Gastrocnemius medialis (tissue), 4 donors: Measurements from ENCODE around the gene ISG15. TPM values are rescaled to one million over a fixed set of nuclear protein-coding genes. Genes with fewer than 3 reads are reported as not detected.

Source experiments
- ATAC-seq, 2 donors: fragments of 150-250 bp; one replicate each; pipeline ENCODE4 v1.9.1; 2016
- DNase-seq, 2 donors: peaks; one replicate each; pipeline ENCODE4 v3.0.0-alpha.2; 2019
- H3K27ac ChIP-seq, 4 donors: fragments of 200-600 bp; sonication (generic); 1 replicate in 1 of 4; 2 replicates in 3 of 4; pipeline ENCODE4 v1.5.1; 2016 to 2018; ENCODE audit warnings: mild to moderate bottlenecking in 2 of 4, moderate library complexity in 1 of 4
- H3K27me3 ChIP-seq, 3 donors: fragments of 200-600 bp; sonication (generic) in 2 of 3; 1 replicate in 1 of 3; 2 replicates in 2 of 3; pipeline versions ENCODE4 v1.5.1 to v1.6.0; 2016 to 2019; ENCODE audit warnings: mild to moderate bottlenecking in 1 of 3, moderate library complexity in 1 of 3
- H3K36me3 ChIP-seq, 2 donors: fragments of 200-600 bp; sonication (generic) in 1 of 2; one replicate each; pipeline ENCODE4 v1.5.1; 2017 to 2018
- H3K4me1 ChIP-seq, 2 donors: fragments of 200-600 bp; sonication (generic) in 1 of 2; one replicate each; pipeline ENCODE4 v1.5.1; 2016 to 2017; ENCODE audit warnings: mild to moderate bottlenecking in 2 of 2
- H3K4me3 ChIP-seq, 4 donors: fragments of 200-600 bp; sonication (generic) in 3 of 4; 1 replicate in 1 of 4; 2 replicates in 3 of 4; pipeline ENCODE4 v1.5.1; 2016 to 2019; ENCODE audit warnings: mild to moderate bottlenecking in 2 of 4
- H3K9me3 ChIP-seq, 3 donors: fragments of 200-600 bp; sonication (generic) in 2 of 3; 1 replicate in 1 of 3; 2 replicates in 2 of 3; pipeline ENCODE4 v1.5.1; 2016 to 2019
- CTCF ChIP-seq, 5 experiments: fragments of 450-650 bp in 3 of 5; fragments of 200-600 bp in 2 of 5; sonication (generic) in 2 of 5; IDR thresholded peaks in 4 of 5; conservative IDR thresholded peaks in 1 of 5; 1 replicate in 4 of 5; 2 replicates in 1 of 5; pipeline ENCODE4 v1.5.1; 2016 to 2019; ENCODE audit warnings: antibody characterized with exemption in 5 of 5, mild to moderate bottlenecking in 3 of 5, moderate library complexity in 3 of 5
- POLR2A ChIP-seq, 2 donors: fragments of 450-650 bp; IDR thresholded peaks; one replicate each; pipeline ENCODE4 v1.6.1; 2017; ENCODE audit warnings: antibody characterized with exemption in 2 of 2, mild to moderate bottlenecking in 2 of 2, moderate library complexity in 2 of 2
- in situ Hi-C, 4 donors: fragments of 200-750 bp; cut with MboI; loops; one replicate each; pipeline versions ENCODE4 v1.15.0 to v1.8.0; 2017; ENCODE audit warnings: low sequenced_read_pairs in 4 of 4
- intact Hi-C: fragments of 100-400 bp; cut with DNase I; formaldehyde crosslinking; loops from one replicate; pipeline ENCODE4 v1.15.1; 2023; ENCODE audit warnings: low total_unique reads
- total RNA-seq, 4 donors: library from RNA; depleted of rRNA; stranded (reverse); fragments of >200 nt; gene quantifications; one replicate each; pipeline versions ENCODE4 v1.1.0 to v1.2.3, GENCODE V29; 2016

ISG15 gene
- total RNA-seq, 4 donors from 2014 or later, result 4.3 to 37.6 (median 10.2) TPM

GRCh38 chr1:1019122-1019999 is 6.1 kb downstream of the ISG15 start:
- ATAC-seq (peak; percentile 89 to 91), DNase-seq (peak; percentile 68 to 77)
- Histone ChIP-seq H3K9me3 (no peaks in the 10 kb centered on the region), H3K27me3 (peaks cover 6 to 10% (median 10%) of the 10 kb centered on the region in 3 donors), H3K36me3 (no peaks in the 10 kb centered on the region), H3K4me3 (peak overlapping the region; percentile 51 to 77 (median 63)), H3K4me1 (peaks cover 3 to 9% of the 10 kb centered on the region in 2 donors), H3K27ac (peak overlapping the region; percentile 73 to 90 (median 87))
- intact Hi-C loops, result loop anchor here (2.0 kb wide), 1 partner anchor 19 kb away; the partner anchor contains the start of gene HES4
- in situ Hi-C loops, result no loop called here
- TF ChIP-seq CTCF (IDR thresholded peaks at IDR 0.05 in 4 of 5, conservative IDR thresholded peaks at IDR 0.05 in 1 of 5), result peak; percentile 13 to 83 (median 53)
- peak; percentile 8 to 37 for TF ChIP-seq POLR2A (IDR thresholded peaks at IDR 0.05)

- H3K4me1 ChIP-seq, result peaks cover 3 to 9% of the 10 kb centered on the region in 2 donors
- no peak for DNase-seq
- in situ Hi-C loops, result no loop called here
These were observed 6.7 kb downstream of the ISG15 start, which contains the start of gene AGRN for GRCh38 chr1:1020000-1020404. Gene AGRN, plus strand, starts transcription at chr1:1020120. Its CDS starts 53 bp downstream, at chr1:1020173.

GRCh38 chr1:1020415-1021009 is 7.2 kb downstream of the ISG15 start:
- no peaks in the 10 kb centered on the region for H3K36me3 ChIP-seq
- ATAC-seq (no peak), DNase-seq (no peak)
- intact Hi-C loops (no loop called here), in situ Hi-C loops (no loop called here)
- H3K9me3 ChIP-seq, result no peaks in the 10 kb centered on the region
- TF ChIP-seq CTCF (IDR thresholded peaks at IDR 0.05 in 4 of 5, conservative IDR thresholded peaks at IDR 0.05 in 1 of 5) (no peak), POLR2A (IDR thresholded peaks at IDR 0.05) (no peak)
- peak overlapping the region; percentile 60 to 77 (median 68) for H3K4me3 ChIP-seq
- peaks cover 3 to 9% of the 10 kb centered on the region in 2 donors for H3K4me1 ChIP-seq
- peaks cover 6 to 10% (median 10%) of the 10 kb centered on the region in 3 donors for H3K27me3 ChIP-seq
- peak overlapping the region in 2 of 4 donors; percentile 85 to 90 for H3K27ac ChIP-seq

More at GRCh38 chr1:1020000-1020404, 6.7 kb downstream of the ISG15 start, which contains the start of gene AGRN:
- H3K36me3 ChIP-seq, result no peaks in the 10 kb centered on the region
- peak within 1 kb of the TSS; percentile 60 to 77 (median 68) for H3K4me3 ChIP-seq
- peaks cover 6 to 10% (median 10%) of the 10 kb centered on the region in 3 donors for H3K27me3 ChIP-seq
- intact Hi-C loops, result loop anchor here (2.0 kb wide), 1 partner anchor 19 kb away; the partner anchor contains the start of gene HES4
- no peak for TF ChIP-seq CTCF (IDR thresholded peaks at IDR 0.05 in 4 of 5, conservative IDR thresholded peaks at IDR 0.05 in 1 of 5)
- TF ChIP-seq POLR2A (IDR thresholded peaks at IDR 0.05), result no peak
- peak; percentile 59 to 64 for ATAC-seq
- no peaks in the 10 kb centered on the region for H3K9me3 ChIP-seq
- peak within 1 kb of the TSS; percentile 73 to 90 (median 87) for H3K27ac ChIP-seq

GRCh38 chr1:1021010-1021919 is 8.0 kb downstream of the ISG15 start:
- DNase-seq, result no peak
- ATAC-seq, result no peak
- Histone ChIP-seq H3K4me3 (peak overlapping the region; percentile 60 to 77 (median 68)), H3K4me1 (peaks cover 3 to 9% of the 10 kb centered on the region in 2 donors), H3K36me3 (no peaks in the 10 kb centered on the region), H3K27ac (peak overlapping the region in 1 of 4 donors; percentile 85), H3K27me3 (peaks cover 6 to 10% (median 10%) of the 10 kb centered on the region in 3 donors), H3K9me3 (no peaks in the 10 kb centered on the region)
- intact Hi-C loops (no loop called here), in situ Hi-C loops (no loop called here)
- TF ChIP-seq CTCF (IDR thresholded peaks at IDR 0.05 in 4 of 5, conservative IDR thresholded peaks at IDR 0.05 in 1 of 5), result no peak
- no peak for TF ChIP-seq POLR2A (IDR thresholded peaks at IDR 0.05)
